H1 (cell line): ENCODE data around the gene STAT2. TPM values are rescaled to one million over a fixed set of nuclear protein-coding genes. Genes with fewer than 3 reads are reported as not detected.

Experiments
- ASH2L ChIP-seq: fragments of 200-600, 300-600 bp; sonication (generic); IDR thresholded peaks from one replicate; pipeline ENCODE4 v1.7.1; 2017; ENCODE audit warnings: low read length
- CHD2 ChIP-seq: IDR thresholded peaks from 2 replicates; pipeline ENCODE4 v1.6.1; 2012; ENCODE audit warnings: low read length, improper control_type of control experiment
- EGR1 ChIP-seq: IDR thresholded peaks from 2 replicates; pipeline ENCODE4 v1.6.1; 2011; ENCODE audit warnings: low read depth, low read length, borderline replicate concordance
- SRF ChIP-seq: IDR thresholded peaks from 2 replicates; pipeline ENCODE4 v1.6.1; 2011; ENCODE audit warnings: mild to moderate bottlenecking, low read depth, low read length, moderate library complexity
- TAF7 ChIP-seq: optimal IDR thresholded peaks from 2 replicates; pipeline ENCODE3; 2011; ENCODE audit warnings: low read depth, mild to moderate bottlenecking, inconsistent platforms, low read length, moderate library complexity, borderline replicate concordance
- polyA plus RNA-seq, 7 experiments: library from polyadenylated mRNA; depleted of rRNA in 3 of 7; stranded (reverse) in 5 of 7; unstranded in 2 of 7; fragments of >200 nt in 5 of 7; fragments of 200-250 nt in 2 of 7; gene quantifications; 1 replicate in 5 of 7; 2 replicates in 1 of 7; 4 replicates in 1 of 7; pipeline versions ENCODE4 v1.2.1 to v1.2.3, GENCODE V29; 2011 to 2013; ENCODE audit warnings: missing spikeins in 2 of 7, mixed read lengths in 2 of 7
- total RNA-seq: library from RNA; stranded (reverse); fragmentation: NEBNext Ultra II Directional; extraction: Animal tissue kit (Norgen Biotek cat#: 25700); gene quantifications from 2 replicates; pipeline ENCODE4 v1.2.1, GENCODE V29; 2021

The STAT2 gene
- total and polyA plus RNA-seq, 2 of the 8 experiments (the other 6 are each of a cell fraction or from before 2014, with no cell fraction given), result 37.1 to 44.7 TPM

DNA sequence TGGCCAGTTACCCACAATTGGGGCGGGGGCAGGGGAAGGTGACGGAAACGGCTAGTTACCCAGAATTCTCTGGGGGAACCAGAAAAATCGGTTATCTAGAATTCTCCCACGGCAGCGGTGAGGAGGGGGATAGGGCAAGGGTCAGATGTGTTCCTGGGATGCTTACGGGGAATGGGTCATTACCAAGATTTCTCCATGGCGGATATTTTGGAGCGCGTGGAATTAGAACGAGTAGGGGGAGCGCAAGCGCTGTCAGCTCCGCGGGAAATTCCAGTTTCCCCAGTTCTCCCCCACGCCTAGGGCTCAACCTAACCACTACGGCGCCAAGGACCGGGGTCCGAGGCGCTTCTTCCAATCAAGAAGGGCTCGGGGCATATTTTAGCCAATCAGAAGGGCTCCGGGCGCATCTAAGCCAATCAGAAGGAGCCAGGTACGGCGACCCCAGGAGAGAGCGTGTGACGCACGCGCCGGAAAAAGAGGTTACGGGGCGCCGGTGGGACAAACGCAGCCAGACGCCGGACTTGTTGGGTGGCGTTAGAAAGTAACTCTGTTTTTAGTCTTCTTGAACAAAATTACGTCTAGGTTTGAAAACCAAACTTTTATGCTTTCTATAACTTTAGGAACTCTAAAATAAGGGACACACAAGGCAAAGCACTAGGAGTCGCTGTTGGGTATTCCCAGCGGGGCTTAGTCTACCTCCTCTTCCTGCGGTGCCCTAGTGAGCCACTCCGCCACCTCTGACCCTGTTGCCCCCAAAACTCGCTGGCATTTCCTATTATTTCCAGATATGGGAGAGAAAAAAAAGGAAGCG is 26.0 kb downstream of the STAT2 start, which contains the start of gene PAN2 (continued):
- TF ChIP-seq EGR1 (no peak), SRF (no peak), CHD2 (peak; percentile 71), TAF7 (peak; percentile 59), ASH2L (peak; percentile 88)
